GM12801 (cell line): Measurements from ENCODE around the gene BPIFB4.

Experiments used
- TF ChIP-seq, protein P1 (sequence below): IDR thresholded peaks from one replicate; pipeline ENCODE4 v1.5.1; 2011; ENCODE audit warnings: control low read depth; ENCODE audit not compliant: insufficient read length; ENCODE audit errors: extremely low read depth

Gene BPIFB4

GRCh38 chr20:33119725-33120720 lies 40.6 kb downstream of the BPIFB4 start:
- TF ChIP-seq, protein P1, sequence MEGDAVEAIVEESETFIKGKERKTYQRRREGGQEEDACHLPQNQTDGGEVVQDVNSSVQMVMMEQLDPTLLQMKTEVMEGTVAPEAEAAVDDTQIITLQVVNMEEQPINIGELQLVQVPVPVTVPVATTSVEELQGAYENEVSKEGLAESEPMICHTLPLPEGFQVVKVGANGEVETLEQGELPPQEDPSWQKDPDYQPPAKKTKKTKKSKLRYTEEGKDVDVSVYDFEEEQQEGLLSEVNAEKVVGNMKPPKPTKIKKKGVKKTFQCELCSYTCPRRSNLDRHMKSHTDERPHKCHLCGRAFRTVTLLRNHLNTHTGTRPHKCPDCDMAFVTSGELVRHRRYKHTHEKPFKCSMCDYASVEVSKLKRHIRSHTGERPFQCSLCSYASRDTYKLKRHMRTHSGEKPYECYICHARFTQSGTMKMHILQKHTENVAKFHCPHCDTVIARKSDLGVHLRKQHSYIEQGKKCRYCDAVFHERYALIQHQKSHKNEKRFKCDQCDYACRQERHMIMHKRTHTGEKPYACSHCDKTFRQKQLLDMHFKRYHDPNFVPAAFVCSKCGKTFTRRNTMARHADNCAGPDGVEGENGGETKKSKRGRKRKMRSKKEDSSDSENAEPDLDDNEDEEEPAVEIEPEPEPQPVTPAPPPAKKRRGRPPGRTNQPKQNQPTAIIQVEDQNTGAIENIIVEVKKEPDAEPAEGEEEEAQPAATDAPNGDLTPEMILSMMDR: no peak

GRCh38 chr20:33120934-33121333 lies 41.5 kb downstream of the BPIFB4 start:
- TF ChIP-seq, protein P1: no peak

- TF ChIP-seq, protein P1: no peak
These were observed 44.8 kb downstream of the BPIFB4 start for GRCh38 chr20:33124261-33124660.

- TF ChIP-seq, protein P1: no peak
These were observed 45.6 kb downstream of the BPIFB4 start for GRCh38 chr20:33124994-33125393.

DNA sequence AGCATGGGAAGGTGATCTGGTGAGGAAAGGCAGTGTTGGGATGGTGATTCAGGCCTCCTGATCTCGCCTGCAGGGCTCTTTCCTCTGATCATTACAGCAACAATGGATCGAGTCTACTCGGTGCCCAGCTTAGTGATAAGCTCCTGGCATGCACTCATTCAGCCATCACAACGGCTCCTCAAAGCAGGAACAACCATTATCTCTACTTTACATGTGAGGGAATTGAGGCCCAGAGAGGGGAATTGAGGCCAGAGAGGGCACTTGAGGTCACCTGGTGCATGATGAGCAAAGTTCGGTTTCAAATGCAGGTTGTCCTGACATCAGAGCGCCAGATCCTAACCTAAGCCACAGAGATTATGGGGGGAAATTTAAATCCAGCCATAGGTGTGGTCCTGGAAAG lies 46.5 kb downstream of the BPIFB4 start:
- TF ChIP-seq, protein P1: no peak

DNA sequence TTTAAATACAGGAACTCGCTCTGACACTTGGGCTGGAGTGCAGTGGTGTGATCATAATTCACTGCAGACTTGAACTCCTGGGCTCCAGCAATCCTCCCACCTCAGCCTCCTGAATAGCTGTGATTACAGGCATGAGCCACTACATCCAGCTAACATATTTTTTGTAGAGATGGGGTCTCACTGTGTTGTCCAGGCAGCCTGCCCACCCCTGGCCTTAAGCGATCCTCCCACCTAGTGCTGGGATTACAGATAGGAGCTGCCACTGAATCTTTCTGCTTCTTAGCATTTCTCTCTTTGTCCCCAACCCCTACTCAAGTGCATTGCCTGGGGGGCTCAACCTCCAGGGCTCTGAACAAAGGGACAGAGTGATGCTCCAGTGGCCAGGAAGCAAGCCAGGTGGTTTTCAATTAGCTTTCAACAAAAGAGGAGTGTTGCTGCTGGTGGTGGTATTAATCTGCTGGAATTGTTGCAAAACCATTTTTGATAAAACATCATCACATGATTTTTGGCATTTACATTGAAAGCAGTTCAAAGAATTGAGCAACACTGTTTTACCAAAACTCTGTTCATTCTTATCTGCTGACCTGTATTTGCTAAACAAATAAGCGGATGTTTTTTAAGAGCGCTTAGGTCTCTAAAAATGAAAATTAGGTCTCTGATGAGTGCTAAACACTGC lies 48.1 kb downstream of the BPIFB4 start:
- TF ChIP-seq, protein P1: no peak

DNA sequence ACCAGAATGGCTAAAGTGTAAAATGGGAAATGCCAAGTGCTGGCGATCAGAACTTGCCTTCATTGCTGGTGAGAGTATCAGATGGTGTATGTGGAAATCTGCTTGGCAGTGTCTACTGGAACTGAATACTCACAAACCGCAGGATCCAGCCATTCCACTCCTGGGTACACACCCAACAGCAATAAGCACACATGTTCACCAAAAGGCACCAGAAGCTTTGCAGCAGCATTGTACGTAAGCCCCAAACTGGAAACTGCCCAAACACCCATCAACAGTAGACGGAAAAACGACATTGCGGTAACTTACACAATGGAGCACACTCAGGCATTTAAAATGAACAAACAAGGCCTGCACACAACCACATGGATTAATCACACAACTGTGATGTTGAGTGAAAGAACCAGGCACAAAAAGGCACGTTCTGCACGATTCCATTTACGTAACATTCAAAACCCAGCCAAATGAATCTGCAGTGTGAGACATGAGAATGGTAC lies 51.2 kb downstream of the BPIFB4 start:
- TF ChIP-seq, protein P1: no peak
